Measurements from ENCODE around the gene HMG20B. TPM values are rescaled to one million over a fixed set of nuclear protein-coding genes. Genes with fewer than 3 reads are reported as not detected.

The HMG20B gene
- total RNA-seq, 1 donor from 2014 or later: 36.6 TPM

DNA sequence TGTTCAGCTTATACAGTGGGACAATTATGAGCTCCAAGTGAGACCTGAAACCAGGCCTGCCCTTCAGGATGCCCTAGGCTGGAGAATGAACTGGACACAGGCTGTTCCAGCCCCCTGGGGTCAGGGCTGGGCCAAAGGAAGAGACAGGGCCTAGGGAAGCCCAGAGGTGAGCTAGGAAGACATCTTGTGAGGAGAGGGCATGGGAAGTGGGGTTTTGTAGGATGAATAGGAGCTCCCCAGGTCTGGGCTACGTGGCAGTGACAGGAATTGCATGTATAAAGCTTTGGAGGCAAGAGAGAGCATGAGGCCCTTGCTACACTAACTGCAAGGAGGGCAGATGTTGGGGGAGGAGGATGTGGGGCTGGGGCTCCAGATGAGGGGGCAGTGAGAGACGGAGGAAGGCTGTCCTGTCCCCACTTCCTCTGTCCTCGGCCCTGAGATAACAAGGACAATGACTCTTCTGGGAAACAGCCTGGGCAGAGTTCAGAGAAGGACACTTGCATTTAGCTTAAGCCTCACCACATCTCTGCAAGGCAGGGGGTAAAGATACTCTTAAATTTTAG, 35.4 kb downstream of the HMG20B start:
- ATAC-seq: no peak

DNA sequence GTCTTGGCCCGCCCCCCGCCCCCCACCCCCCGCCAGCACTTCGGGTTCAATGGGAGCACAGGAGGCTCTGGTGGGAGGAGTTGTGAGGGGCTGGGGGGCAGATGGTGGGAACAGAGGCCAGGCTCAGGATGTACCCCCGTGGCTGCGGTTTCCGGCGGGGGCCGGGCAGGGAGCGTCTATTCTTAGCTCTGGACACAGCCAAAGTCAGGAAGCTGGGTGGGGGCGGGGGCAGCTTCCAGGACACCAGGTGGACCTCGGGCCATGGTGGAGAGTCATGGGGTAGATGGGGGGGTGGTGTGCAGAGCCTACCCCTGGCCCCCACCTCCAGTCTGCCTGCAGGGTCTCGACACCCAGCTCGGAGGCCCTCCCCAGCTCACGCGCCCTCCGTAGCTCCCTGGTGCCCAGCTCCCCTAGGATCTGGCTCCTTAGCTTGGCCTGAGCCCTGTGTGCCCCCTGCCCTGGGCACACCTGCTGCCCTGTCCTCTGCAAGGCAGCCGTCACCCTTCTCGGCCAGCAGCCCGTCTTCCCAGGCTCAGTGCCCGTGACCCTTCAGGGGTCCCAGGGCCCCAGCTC, 36.1 kb downstream of the HMG20B start:
- ATAC-seq: no peak

DNA sequence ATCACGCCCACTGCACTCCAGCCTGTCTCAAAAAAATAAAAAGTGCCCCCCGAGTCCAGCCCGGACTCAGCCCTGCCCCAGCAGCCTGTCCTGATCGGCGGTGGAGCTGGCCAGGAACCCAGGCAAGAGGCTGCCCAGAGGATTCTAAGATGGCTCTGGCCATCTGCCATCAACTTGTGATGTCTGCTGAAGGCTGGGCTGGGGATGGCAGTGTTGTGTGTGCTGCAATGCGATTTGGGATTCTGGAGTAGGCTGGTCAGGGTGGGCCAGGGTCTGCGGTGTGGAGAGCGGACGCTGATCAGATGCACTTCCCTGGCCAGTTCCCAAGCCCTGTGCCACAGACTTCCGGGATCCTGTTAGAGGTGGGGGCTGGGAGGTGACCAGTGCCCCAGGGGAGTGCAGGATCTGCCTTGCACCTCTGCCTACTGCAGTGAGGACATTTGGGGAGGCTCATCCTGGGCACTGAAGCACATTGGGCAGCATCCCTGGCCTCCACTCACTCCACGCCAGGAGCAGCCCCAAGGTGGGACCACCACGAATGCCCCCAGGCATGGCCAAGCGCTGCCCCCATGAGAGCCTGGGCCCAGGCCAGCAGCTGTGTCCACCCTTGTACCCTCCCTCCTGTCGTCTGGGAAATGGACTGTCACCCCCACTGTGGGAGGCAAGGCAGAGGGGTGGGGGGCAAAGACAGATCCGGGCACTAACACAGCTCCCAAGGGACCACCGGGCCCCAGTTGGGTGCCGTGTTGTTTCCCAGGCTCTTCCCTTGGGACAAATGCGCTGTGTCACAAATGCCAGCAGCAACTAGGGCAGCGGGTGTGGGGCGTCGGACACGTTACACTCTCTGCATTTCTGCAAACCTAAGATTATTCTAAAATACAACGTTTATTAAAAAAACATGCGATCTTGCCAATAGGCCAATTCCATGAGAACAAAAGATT, 37.3 kb downstream of the HMG20B start:
- no peak for ATAC-seq

GRCh38 chr19:3610745-3611717, 38.3 kb downstream of the HMG20B start:
- no peak for ATAC-seq

DNA sequence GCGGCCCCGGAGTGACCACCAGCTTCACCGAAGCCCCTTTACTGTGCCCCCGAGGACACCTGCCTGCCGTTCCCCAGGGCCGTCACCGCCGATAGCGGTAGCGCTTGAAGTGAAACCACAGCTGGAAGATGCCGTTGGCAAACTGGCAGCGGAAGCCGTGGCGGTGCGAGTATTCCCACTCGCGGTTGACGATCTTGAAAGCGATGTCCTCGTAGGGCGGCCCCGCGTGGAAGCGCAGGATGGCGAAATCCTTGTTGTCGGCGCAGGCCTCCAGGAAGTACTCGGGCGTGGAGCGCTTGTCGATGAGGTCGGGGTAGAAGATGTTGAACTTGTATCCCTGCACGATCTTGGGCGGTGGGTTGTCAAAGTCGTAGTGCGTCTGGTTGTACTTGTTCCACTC, 39.1 kb downstream of the HMG20B start:
- no peak for ATAC-seq

GRCh38 chr19:3612330-3612729, 39.6 kb downstream of the HMG20B start:
- no peak for ATAC-seq

DNA sequence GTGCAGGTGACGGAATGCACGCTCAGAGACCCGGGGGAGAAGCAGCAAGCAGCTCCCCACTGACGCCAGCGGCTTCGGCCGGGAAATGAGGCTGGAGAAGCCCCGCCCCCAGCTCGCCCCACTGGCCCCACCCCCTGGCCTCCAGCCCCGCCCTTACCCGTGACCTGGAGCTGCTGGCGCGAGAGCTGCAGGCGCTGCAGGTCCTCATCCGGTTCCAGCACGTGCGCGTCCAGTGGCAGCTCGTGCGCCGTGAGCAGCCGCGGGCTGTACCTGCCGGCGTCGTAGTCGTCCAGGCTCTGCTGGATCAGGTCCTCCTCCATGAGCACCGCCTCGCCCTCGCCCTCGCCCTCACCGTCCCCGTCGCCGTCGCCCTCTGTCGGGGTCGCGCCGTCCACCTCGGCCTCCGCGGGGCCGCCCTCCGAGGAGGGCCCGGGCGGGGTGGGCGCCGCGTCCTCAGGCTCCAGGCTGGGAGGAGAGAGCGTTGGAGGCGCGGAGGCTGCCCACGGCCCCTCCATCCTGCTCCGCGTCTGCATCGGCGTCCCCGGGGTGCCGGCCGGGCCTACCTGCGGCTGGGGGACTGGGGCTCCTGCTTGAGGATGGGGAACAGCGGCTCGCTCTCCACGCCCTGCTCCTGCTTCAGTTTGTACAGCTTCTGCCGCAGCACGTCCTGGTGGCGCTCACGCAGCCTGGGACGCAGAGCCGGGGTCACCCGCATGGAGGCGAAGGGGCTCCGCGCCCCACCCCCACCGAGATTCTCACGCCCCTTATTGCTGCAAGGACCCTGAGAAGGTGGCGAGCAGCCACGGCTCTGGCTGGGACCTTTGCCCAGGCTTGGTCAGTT, 40.4 kb downstream of the HMG20B start:
- no peak for ATAC-seq

DNA sequence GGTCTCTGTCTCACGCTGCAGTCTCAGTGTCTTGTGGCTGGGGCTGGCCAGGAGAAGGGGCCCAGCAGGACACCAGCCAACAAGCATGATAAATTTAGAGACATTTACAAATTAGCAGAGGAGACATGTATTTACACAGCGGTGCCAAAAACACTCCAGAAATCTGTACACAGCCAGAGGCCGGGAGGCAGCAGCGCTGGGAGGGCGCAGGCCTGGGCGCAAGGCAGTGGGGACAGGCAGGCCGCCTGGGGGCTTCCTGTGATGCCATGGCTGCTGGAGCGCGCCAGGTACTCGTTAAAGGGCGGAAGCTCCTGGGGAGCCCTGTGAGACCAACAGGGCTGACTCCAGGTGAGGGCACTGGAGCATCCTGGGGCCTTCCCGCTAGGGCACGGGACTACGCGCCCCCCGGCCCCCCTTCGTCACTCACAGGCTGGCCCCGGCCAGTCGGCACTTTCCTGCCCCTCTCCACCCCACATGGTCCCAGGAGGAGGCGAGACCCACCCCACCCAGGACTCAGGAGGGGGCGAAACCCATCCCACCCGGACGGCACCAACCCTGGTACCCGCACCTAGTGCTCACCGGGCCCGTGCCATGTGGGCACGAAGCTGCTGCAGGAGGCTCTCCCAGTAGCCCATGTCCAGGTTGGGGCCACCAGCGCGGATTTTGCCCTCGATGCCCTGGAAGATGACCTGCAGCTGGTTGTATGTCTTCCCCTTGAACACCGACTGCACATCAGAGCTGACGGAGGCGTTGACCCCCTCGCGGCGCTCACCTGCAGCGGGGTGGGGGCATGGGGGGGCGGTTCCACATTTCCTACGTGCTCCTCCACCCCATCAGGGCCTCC, 41.3 kb downstream of the HMG20B start:
- no peak for ATAC-seq

DNA sequence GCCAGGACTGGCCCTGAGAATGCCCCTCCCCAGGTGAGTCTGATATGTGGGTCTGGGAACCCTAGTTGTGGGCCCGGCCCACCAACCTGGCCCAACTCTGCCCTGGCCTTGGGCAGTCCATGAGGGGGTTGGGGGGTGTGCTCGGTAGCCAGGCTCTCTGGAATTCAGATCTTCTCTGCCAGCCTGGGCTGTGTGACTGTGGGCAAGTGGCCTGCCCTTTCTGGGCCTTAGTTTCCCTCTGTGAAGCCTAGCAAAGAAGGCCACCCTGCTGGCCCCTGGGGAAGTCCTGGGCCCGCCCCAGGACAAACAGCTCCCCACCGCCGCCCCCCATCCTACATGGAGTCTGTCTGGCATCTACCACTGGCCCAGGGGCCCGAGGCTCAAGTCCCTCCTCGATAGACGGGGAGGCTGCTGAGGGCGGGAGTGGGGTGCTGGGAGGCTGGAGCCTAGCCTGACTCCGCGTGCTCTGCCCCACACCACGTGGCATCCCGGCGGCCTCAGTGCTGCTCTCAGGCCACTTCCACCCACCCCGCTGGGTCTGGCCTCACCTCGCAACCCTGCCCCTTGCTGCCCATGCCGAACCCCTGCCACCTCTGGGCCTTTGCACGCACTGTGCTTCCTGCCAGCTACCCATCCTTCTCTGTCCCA, 42.2 kb downstream of the HMG20B start:
- ATAC-seq: no peak

- no peak for ATAC-seq
Observed at GRCh38 chr19:3615524-3616135, 42.9 kb downstream of the HMG20B start.

- ATAC-seq: no peak
Observed at GRCh38 chr19:3617463-3617862, 44.7 kb downstream of the HMG20B start.

GRCh38 chr19:3618144-3618810, 45.5 kb downstream of the HMG20B start:
- ATAC-seq: peak; percentile 62

GRCh38 chr19:3618811-3619630, 46.3 kb downstream of the HMG20B start:
- ATAC-seq: no peak

- ATAC-seq: no peak
Observed at GRCh38 chr19:3619631-3620012, 46.9 kb downstream of the HMG20B start.

DNA sequence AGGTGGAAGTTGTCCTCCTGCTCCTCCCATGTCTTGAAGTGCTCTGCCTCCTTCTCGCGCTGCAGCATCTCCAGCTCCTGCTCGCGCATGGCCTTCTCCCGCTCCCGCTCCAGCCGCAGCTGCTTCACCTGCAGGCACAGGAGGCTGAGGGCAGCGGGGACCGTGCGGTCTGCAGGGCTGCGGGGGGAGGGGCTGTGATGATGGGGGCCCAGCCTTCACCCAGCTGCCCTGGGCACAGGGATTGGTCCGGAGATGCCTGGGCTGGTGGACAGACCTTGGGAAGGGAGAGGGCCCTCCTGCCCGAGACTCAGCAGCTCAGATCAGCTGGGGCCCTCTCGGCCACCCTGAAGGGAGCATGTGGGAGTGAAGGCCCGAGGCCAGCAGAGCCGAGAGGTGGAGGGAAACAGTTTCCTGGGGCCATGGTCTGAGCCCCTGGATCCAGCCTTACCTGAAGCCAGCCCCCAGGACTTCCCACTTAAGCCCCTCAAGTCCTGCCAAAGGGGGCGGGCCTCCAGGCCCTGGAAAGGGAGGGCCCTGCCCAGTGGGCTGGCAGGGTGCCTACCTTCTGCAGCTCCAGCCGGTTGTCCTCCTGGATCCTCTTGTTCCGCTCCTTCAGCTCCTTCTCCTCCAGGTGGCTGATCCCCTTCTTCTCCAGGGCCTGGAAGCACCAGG, 47.5 kb downstream of the HMG20B start:
- no peak for ATAC-seq

GRCh38 chr19:3620817-3621547, 48.2 kb downstream of the HMG20B start:
- ATAC-seq: no peak

DNA sequence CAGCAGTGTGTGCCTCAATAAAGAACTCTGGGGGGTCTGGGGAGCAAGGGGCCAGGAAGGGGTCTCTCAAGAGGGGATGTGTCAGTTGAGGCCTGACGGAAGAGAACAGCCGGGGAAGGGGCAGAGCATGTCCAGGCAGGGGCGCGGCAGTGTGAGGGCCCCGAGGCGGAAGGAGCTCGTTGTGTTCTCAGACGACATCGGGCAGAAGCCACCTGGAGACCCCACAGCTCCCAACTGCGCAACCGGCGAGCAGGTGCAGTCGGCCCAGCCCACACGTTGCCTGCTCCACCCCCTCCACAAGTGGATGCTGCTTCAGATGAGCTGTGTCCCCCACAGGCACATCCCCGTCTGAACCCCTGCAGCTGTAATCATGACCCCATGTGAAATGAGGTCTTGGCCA, 48.9 kb downstream of the HMG20B start:
- ATAC-seq: no peak

Measured in esophagus mucosa (tissue), 1 donor.